Osteoblast (primary cell): Measurements from ENCODE around the gene NTRK2. TPM values are rescaled to one million over a fixed set of nuclear protein-coding genes. Genes with fewer than 3 reads are reported as not detected.

Experiments used
- DNase-seq: peaks from one replicate; pipeline ENCODE4 v3.0.0; 2011; ENCODE audit warnings: low spot score, mixed read lengths; ENCODE audit not compliant: insufficient read length; ENCODE audit errors: missing footprints
- H2AFZ ChIP-seq: 2 replicates; pipeline ENCODE4 v1.6.0; 2011; ENCODE audit warnings: mild to moderate bottlenecking, low read length
- H3K27ac ChIP-seq: 2 replicates; pipeline ENCODE4 v1.5.1; 2011; ENCODE audit warnings: mild to moderate bottlenecking, low read depth, low read length, moderate library complexity
- H3K27me3 ChIP-seq: 2 replicates; pipeline ENCODE4 v1.6.0; 2012; ENCODE audit warnings: mild to moderate bottlenecking, control low read depth, inconsistent platforms, low read length, moderate library complexity; ENCODE audit not compliant: insufficient read depth
- H3K36me3 ChIP-seq: 2 replicates; pipeline ENCODE4 v1.5.1; 2011; ENCODE audit warnings: mild to moderate bottlenecking, low read length, control low read depth, moderate library complexity; ENCODE audit not compliant: insufficient read depth
- H3K4me1 ChIP-seq: 2 replicates; pipeline ENCODE4 v1.5.1; 2011; ENCODE audit warnings: mild to moderate bottlenecking, low read length, control low read depth, moderate library complexity; ENCODE audit not compliant: insufficient read depth
- H3K4me2 ChIP-seq: 2 replicates; pipeline ENCODE4 v1.6.0; 2011; ENCODE audit warnings: mild to moderate bottlenecking, low read length; ENCODE audit not compliant: insufficient read depth
- H3K4me3 ChIP-seq: fragments of 200-600 bp; sonication (generic); 3 replicates; pipeline ENCODE4 v1.5.1; 2012; ENCODE audit warnings: mild to moderate bottlenecking, low read length, inconsistent platforms; ENCODE audit not compliant: insufficient read depth
- H3K79me2 ChIP-seq: 2 replicates; pipeline ENCODE4 v1.6.0; 2012; ENCODE audit warnings: mild to moderate bottlenecking, low read length, control low read depth, inconsistent platforms; ENCODE audit not compliant: insufficient read depth
- H3K9me3 ChIP-seq: 2 replicates; pipeline ENCODE4 v1.5.1; 2011; ENCODE audit warnings: low read depth, low read length, control low read depth
- H4K20me1 ChIP-seq: 2 replicates; pipeline ENCODE4 v1.6.0; 2012; ENCODE audit warnings: mild to moderate bottlenecking, low read length, control low read depth; ENCODE audit not compliant: insufficient read depth
- total RNA-seq: library from RNA; depleted of rRNA; stranded (reverse); fragments of >200 nt; gene quantifications from 2 replicates; pipeline ENCODE4 v1.2.3, GENCODE V29; 2012
- TF ChIP-seq, protein P1 (sequence below): IDR thresholded peaks from 2 replicates; pipeline ENCODE4 v1.5.1; 2011; ENCODE audit warnings: mild to moderate bottlenecking, low read depth, low read length, moderate library complexity; ENCODE audit errors: extremely low read depth

NTRK2 gene
- total RNA-seq, 1 donor, result 3.3 TPM

DNA sequence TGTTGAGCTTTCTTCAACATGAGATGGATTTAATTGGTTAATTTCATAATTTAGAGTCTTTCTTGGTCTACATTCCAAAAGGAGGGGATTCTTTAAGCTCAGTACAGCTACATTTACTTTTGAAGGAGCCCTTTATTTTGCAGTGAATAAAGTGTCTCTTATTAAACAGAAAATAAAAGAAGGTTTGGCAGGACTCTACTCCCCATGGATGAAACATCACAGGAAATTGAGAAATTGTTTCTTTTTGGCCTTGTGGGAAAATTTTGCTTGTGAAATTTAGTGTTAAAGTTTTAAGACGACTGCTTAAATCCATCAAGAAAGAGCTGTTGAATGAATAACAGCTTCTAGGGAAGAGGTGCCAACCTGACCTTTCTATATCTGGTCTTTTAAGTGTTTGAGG is 187.7 kb downstream of the NTRK2 start:
- Histone ChIP-seq H3K36me3 (no peaks in the 10 kb centered on the region), H4K20me1 (no peaks in the 10 kb centered on the region), H3K4me1 (no peaks in the 10 kb centered on the region), H3K4me3 (no peak overlapping the region), H3K79me2 (no peaks in the 10 kb centered on the region), H3K27ac (no peak overlapping the region), H3K27me3 (no peaks in the 10 kb centered on the region), H3K9me3 (no peaks in the 10 kb centered on the region), H2AFZ (no peak overlapping the region), H3K4me2 (no peak overlapping the region)
- DNase-seq, result no peak
- TF ChIP-seq, protein P1, sequence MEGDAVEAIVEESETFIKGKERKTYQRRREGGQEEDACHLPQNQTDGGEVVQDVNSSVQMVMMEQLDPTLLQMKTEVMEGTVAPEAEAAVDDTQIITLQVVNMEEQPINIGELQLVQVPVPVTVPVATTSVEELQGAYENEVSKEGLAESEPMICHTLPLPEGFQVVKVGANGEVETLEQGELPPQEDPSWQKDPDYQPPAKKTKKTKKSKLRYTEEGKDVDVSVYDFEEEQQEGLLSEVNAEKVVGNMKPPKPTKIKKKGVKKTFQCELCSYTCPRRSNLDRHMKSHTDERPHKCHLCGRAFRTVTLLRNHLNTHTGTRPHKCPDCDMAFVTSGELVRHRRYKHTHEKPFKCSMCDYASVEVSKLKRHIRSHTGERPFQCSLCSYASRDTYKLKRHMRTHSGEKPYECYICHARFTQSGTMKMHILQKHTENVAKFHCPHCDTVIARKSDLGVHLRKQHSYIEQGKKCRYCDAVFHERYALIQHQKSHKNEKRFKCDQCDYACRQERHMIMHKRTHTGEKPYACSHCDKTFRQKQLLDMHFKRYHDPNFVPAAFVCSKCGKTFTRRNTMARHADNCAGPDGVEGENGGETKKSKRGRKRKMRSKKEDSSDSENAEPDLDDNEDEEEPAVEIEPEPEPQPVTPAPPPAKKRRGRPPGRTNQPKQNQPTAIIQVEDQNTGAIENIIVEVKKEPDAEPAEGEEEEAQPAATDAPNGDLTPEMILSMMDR, result no peak

DNA sequence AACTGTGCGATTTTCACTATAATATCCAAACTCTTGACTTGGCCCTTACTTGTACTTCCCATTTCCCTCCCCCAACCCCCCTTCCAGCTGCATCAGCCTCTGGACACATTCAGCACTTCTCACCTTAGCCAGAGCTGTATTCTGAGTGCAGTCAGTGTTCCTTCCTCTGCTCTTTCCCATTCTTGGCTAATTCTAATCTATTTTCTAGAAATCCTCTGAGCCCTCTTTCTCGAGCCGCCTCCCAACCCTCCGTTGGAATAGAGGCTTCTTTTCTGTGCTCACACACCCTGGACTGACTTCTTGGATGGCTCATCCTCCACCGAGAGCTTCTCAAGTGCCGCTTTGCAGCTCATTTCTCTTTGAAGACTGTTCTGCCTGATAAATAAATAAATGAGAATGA is 188.8 kb downstream of the NTRK2 start:
- no peaks in the 10 kb centered on the region for H3K9me3 ChIP-seq
- H3K4me2 ChIP-seq, result no peak overlapping the region
- no peak overlapping the region for H3K27ac ChIP-seq
- no peaks in the 10 kb centered on the region for H3K4me1 ChIP-seq
- H3K36me3 ChIP-seq, result no peaks in the 10 kb centered on the region
- H4K20me1 ChIP-seq, result no peaks in the 10 kb centered on the region
- DNase-seq, result no peak
- no peaks in the 10 kb centered on the region for H3K27me3 ChIP-seq
- H3K79me2 ChIP-seq, result no peaks in the 10 kb centered on the region
- TF ChIP-seq, protein P1, result no peak
- H3K4me3 ChIP-seq, result no peak overlapping the region
- H2AFZ ChIP-seq, result no peak overlapping the region

DNA sequence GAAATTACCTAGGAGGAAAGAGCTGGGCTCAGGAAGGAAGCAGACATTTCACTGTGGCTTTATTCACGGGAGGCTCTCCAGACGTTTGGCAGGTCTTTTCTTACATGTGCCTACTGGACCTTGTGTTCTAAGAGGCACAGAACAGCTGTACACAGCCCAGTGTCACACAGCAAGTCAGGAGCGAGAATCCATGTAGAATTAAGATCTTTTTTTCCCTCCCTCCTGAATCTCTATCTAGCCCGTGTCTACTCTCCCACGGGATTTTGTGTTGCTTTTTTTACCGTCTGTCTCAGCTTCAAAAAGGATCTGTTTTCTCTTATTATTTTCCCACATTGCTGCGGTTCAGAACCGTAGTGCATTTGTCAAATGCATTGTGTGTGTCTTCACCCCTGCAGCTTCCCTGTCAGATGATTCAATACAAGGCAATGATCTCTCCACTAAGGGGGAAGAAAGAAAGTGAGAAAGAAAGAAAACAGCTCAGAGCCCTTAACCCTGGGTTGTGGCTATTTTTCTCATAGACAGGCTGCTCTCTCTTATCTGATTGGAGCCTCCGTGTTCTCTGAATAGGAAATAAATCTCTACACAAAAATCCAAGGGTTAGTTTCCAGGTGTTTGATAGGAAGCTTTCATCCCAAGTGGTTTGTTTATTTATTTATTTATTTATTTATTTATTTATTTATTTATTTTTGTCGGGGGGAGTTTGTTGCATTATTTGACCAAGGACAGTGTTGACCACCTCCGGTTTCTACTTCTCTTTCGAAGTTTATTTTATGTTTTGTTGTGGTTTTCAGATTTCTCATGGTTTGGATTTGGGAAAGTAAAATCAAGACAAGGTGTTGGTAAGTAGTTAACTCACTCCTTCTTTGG is 191.0 kb downstream of the NTRK2 start:
- Histone ChIP-seq H3K36me3 (no peaks in the 10 kb centered on the region), H3K4me3 (no peak overlapping the region), H2AFZ (no peak overlapping the region), H3K27ac (no peak overlapping the region), H3K27me3 (no peaks in the 10 kb centered on the region), H3K79me2 (no peaks in the 10 kb centered on the region), H3K4me1 (no peaks in the 10 kb centered on the region), H4K20me1 (no peaks in the 10 kb centered on the region), H3K4me2 (no peak overlapping the region), H3K9me3 (no peaks in the 10 kb centered on the region)
- no peak for DNase-seq
- TF ChIP-seq, protein P1, result no peak

DNA sequence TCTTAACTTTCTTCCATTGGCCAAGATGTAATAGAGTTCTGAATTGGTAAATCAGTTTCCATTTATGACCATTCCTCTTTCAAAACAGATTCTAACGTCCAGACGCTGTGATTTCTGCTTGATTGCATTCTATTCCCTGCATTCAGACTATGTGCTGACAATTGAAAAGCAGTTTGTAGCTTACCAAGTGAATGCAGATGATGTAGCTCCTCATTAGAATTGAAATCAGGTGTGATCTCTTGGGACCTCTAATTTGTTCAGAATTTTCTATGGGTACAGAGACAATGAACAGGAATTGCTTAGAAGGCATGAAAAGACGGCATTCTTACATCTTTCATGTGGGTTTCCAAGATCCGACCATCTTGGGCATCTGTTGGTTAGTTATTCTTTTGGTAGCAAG is 191.9 kb downstream of the NTRK2 start:
- no peaks in the 10 kb centered on the region for H4K20me1 ChIP-seq
- H3K27me3 ChIP-seq, result no peaks in the 10 kb centered on the region
- H3K9me3 ChIP-seq, result no peaks in the 10 kb centered on the region
- no peak overlapping the region for H2AFZ ChIP-seq
- no peak overlapping the region for H3K4me3 ChIP-seq
- no peak overlapping the region for H3K4me2 ChIP-seq
- no peak overlapping the region for H3K27ac ChIP-seq
- no peaks in the 10 kb centered on the region for H3K79me2 ChIP-seq
- no peaks in the 10 kb centered on the region for H3K4me1 ChIP-seq
- H3K36me3 ChIP-seq, result no peaks in the 10 kb centered on the region
- DNase-seq, result no peak
- TF ChIP-seq, protein P1, result no peak
